SU-DHL-6 (cell line): ENCODE results near the gene DPYSL4.

ENCODE experiments used
- CTCF ChIP-seq: fragments of 200-600 bp; sonication (generic); IDR thresholded peaks from one replicate; pipeline ENCODE4 v1.5.1; 2017; ENCODE audit warnings: antibody characterized with exemption, mild to moderate bottlenecking, low read length, moderate library complexity; ENCODE audit not compliant: insufficient read depth, poor library complexity, severe bottlenecking
- EZH2phosphoT487 ChIP-seq: fragments of 200-600 bp; sonication (generic), shearing (Covaris generic); conservative IDR thresholded peaks from 2 replicates; pipeline ENCODE4 v1.6.1; 2018; ENCODE audit warnings: mild to moderate bottlenecking, antibody characterized with exemption, low read length, moderate library complexity, mixed read lengths

GRCh38 chr10:132178046-132178445, 8.7 kb upstream of the DPYSL4 start:
- TF ChIP-seq CTCF (no peak), EZH2phosphoT487 (no peak)
